DMS53 treated with DMSO at 0.1 percent for 48 hours (cell line): ENCODE measurements around the gene NDRG4.

Experiments used
- DNase-seq: peaks from one replicate; lab custom pipeline; 2025; ENCODE audit not compliant: unreplicated experiment; lab: John Stamatoyannopoulos, UW

Gene NDRG4

GRCh38 chr16:58508671-58509251, 8.8 kb downstream of the NDRG4 start:
- no peak for DNase-seq

- no peak for DNase-seq
These were observed 9.5 kb downstream of the NDRG4 start for GRCh38 chr16:58509256-58510096.

GRCh38 chr16:58510097-58510775, 10.3 kb downstream of the NDRG4 start:
- no peak for DNase-seq

- DNase-seq: no peak
These were observed 11.1 kb downstream of the NDRG4 start for GRCh38 chr16:58510776-58511628.

DNA sequence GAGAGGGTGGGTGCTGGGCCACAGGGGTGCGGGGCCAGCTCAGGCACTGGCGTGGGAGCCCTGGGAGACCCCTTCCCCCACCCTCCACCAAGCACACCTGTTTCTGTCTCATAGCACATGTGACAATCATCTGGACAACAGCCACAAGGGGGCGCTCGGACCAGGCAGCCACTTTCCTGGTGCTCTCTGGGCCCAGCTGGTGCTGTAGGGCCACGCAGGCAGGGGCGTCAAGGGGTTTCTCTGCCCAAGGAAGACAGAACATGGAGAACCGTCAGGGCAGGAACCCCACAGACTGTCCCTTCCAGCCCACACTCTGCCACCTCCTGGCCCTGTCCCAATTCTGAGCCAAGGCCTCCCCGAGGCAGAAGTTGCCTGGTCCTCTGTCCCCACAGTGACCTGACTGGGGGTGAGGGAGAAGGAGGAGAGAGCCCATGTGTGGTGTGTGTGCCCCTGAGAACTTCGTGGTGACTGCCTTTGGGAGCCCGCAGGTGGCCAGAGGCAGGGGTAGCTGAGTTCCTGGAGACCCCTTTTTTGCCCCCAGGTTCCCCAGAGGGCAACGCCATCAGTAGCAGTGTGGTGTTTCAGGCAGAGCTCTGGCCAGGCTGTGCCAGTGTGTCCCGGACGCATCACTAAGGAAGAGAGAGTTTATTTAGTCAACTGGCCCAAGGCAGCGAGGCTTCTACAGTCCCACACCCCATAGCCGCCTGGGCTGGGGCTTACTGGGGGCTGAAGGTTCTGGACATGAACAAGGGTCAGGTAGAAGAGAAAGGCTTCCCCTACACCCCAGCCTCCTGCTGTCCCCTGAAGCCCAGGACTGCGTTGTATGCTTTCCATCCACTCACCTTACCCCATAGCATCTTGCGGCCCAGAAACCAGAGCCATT, 12.2 kb downstream of the NDRG4 start:
- DNase-seq: peak; percentile 11

DNA sequence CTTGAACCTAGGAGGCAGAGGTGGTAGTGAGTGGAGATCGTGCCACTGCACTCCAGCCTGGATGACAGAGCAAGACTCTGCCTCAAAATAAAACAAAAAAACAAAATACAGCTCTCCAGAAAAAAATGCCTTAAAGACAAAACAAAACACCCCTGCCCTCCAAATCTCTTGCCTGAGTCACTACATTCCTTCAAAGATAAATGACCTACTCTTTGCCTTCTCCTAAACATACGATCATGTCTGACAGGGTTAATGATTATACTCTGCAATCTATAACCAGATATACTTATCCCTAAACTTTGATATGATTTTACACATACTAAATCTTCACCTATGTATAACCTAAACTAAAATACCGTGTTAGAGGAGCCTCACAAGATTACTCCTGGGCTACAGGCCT, 13.9 kb downstream of the NDRG4 start:
- DNase-seq: no peak

DNA sequence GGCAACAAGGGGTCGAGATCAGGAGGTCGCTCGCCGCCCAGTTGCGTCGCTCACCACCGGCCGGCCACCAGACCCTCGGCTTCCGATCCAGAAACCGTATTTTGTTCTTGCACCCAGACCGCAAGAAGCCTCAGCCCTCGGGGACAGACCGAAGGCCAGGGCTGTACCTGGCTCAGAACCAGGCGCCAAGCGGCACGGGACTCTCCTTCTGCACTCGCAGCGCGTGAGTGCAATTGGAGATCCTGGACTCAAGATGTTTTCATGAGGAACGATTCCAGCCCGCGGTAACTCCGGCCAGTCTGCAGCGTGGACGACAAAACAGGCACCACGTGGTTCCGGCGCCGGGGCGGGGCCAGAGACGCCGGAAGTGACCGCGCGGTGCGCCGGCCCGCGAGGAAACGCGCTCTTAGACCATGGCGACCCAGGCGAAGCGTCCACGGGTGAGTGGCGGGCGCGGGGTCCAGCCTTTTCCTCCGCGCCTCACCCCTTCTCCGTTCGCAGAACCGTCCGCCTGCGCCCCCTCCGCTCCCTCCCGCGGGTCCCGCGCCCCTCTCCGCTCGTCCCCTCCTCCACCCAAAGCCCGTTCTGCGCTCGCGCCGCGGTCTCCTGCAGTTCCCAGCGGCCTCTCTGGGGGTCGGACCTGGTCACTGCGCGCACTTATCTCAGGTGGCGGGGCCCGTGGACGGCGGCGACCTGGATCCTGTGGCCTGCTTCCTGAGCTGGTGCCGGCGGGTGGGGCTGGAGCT, 15.4 kb downstream of the NDRG4 start, which contains the start of gene SETD6:
TSS of gene SETD6 (plus strand) at position 393 of the 746 bp plus-strand sequence. CDS start at position 414, 21 bp downstream.
- peak; percentile 64 for DNase-seq

DNA sequence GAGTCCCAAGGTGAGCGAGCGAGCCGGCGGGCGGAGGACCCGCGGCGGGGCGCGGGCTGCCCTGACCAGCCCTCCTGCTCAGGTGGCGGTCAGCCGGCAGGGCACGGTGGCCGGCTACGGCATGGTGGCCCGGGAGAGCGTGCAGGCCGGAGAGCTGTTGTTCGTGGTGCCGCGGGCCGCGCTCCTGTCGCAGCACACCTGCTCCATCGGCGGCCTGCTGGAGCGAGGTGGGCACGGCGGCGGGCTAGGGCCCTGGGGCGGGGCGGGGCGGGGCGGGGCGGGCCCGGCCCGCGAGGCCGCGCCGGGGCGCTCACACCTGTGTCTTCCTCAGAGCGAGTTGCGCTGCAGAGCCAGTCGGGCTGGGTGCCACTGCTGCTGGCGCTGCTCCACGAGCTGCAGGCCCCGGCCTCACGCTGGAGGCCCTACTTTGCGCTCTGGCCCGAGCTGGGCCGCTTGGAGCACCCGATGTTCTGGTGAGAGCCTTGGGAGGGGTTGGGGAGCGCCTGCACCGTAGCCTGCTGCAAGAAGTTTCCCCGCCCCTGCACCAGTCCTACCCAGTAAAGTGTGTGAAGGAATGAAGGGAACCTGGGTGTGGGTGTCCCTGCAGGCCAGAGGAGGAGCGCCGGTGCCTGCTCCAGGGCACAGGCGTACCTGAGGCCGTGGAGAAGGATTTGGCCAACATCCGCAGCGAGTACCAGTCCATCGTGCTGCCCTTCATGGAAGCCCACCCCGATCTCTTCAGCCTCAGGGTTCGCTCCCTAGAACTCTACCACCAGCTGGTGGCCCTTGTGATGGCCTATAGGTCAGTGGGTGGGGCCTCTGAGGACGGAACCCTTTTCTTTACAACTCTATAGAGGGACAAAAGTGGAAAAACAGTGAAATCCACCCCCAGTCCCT, 16.2 kb downstream of the NDRG4 start:
- DNase-seq: no peak

DNA sequence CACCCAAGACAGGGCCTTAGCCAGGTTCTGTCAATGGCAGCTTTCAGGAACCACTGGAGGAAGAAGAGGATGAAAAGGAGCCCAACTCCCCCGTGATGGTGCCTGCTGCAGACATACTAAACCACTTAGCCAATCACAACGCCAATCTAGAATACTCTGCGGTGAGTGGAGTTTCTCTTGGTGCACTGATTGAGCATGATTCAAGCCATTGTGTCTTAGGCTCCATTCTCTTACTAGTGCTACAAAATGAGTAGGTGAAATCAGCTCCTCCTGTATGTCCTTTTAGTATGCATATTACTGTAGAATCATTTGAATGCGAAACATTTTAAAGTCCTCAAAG, 16.8 kb downstream of the NDRG4 start:
- DNase-seq: no peak

GRCh38 chr16:58518083-58518979, 18.4 kb downstream of the NDRG4 start:
- DNase-seq: no peak

DNA sequence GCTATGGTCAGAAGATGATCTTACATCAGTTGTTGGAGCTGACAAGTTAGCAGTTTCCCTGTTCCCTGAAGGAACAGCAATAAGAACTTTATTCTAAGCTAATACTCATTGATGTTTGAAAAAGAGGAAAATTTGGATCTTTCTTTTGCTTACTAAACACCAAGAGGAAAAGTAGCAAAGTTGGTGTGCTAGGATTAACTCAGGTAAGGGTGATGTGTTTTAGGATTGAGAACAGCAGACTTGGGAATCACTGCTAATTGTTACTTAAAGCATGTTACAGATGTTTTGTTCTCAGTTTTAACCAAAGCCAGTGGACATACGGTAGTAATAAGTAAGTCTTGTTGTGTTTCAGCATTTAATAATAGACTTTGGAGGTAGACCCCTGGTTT, 19.0 kb downstream of the NDRG4 start:
- no peak for DNase-seq

- no peak for DNase-seq
These were observed 19.8 kb downstream of the NDRG4 start for GRCh38 chr16:58519707-58520106.

DNA sequence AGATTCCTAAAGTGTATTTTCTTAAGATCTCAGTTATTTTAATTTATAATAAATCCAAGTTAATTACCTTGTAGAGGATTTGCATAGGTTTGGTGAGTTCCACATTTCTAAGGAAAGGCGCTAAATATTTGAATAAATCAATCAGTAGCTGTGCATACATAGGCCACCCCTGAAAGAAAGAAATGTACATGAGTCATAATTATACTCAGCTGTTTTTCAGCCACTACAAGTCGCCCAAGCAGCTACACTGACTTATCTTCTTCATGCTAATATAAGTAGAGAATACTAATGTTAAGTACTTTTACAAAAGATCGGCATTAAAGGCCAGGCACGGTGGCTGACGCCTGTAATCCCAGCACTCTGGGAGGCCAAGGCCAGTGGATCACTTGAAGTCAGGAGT, 30.2 kb downstream of the NDRG4 start:
- DNase-seq: no peak

DNA sequence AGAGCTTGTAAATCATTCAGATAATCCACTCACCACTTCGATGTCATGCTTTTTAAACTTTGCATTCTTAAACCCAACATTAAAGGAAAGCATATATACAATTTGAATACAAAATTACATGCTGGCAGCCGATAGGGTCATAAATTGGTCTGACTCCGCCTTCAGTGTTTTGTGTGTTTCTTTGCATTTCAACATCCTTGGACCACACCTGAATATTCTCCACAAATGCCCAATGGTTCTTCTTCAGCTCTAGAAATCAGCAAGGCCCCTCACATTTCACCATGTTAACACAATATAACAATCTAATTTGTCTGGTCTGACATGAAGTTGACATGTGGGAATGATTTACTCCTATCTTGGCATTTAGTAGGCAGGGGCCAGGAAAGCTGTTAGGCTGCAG, 32.5 kb downstream of the NDRG4 start:
- DNase-seq: no peak

- DNase-seq: no peak
These were observed 34.0 kb downstream of the NDRG4 start for GRCh38 chr16:58533751-58534470.

GRCh38 chr16:58535100-58535499, 35.2 kb downstream of the NDRG4 start:
- DNase-seq: no peak

DNA sequence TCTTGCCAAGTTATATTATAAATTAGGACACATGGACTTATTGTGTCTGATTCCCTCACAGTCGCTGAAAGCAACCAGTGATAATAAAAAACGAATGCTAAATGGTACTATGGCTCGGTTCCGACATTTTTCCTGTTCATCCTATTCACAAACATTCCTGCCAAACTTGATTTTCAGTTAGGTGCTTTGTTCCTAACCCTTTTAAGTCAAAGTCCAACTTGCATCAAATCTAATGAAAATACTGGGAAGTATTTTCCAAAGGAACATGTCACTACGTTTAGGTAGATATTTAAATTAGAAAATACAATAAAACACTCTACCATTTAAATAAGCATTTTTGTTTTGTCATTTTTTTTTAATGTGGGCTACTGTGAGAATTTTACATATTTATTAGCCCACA, 36.3 kb downstream of the NDRG4 start:
- no peak for DNase-seq
